GM04504 (cell line): Measurements from ENCODE around the gene RPS6KB2.
A peak's percentile ranks its signal among the peaks of the same experiment; 100 is the strongest.
"Not testable (repeated sequence)": the region's sequence is repeated elsewhere in the genome, so short reads cannot be mapped to it uniquely, and the experiment has no call there.

Experiments
- DNase-seq: peaks from one replicate; pipeline ENCODE4 v3.0.0-alpha.2; 2012; ENCODE audit warnings: low read depth

Gene RPS6KB2

DNA sequence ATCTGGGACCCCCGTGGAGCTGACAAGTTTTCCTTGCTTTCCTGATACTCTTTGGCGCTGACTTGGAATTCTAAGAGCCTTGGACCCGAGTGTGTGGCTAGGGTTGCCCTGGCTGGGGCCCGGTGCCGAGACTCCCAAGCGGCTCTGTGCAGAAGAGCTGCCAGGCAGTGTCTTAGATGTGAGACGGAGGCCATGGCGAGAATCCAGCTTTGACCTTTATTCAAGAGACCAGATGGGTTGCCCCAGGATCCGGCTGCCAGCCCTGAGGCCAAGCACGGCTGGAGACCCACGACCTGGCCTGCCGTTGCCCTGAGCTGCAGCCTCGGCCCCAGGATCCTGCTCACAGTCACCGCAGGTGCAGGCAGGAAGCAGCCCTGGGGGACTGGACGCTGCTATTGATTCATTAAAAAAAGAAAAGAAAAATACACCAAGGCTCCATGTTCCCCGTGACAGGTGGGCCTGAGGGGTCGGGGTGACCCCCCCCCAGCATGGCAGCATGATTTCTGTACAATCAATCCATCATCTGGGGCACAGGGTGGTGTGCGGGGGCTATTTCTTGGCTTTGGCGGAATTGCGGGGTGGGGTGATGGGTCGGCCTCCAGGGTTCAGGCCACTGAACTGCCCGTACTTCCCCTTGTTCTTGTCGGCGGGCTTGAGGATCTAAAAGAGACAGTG lies 30.2 kb upstream of the RPS6KB2 start:
- no peak for DNase-seq

DNA sequence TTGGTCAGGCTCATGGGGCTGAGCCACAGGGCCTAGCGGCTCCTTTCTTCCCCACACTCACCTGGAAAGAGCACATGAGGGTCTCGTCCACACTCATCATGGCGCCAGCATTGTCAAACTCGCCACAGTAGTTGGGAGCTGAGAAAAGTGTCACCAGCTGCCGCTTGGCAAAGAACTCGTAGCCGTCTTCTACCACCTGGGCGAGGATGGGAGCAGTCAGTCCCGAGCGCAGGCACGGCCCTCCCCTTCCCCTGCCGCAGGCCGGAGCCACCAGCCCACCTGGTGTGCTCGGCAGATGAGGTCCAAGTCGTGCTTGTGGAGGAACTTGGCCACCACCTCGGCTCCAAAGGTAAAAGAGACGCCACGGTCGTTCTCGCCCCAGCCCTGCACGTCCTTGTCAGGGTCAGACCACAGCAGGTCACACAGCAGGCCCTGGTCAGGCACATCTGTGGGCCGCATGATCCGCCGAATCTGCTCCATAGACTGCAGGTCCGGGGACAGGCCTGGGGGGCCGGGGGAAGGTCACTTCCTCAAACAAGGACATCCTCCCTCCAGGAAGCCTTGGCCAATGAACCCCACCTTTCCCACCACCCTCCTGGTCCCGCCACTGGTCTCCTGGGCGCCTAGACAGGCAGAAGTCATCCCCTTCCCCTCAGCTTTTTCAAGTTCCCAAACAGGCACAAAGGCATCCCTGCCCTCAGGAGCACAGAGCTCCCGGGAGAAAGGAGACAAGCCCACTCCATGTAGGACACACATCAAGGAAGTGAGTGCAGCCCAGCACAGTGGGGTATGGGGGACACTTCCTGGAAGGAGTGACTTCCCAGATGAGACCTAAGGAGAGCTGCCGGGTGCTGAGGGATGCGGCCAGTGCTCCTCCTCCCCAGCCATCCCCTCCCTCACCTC lies 29.4 kb upstream of the RPS6KB2 start:
- no peak for DNase-seq

DNA sequence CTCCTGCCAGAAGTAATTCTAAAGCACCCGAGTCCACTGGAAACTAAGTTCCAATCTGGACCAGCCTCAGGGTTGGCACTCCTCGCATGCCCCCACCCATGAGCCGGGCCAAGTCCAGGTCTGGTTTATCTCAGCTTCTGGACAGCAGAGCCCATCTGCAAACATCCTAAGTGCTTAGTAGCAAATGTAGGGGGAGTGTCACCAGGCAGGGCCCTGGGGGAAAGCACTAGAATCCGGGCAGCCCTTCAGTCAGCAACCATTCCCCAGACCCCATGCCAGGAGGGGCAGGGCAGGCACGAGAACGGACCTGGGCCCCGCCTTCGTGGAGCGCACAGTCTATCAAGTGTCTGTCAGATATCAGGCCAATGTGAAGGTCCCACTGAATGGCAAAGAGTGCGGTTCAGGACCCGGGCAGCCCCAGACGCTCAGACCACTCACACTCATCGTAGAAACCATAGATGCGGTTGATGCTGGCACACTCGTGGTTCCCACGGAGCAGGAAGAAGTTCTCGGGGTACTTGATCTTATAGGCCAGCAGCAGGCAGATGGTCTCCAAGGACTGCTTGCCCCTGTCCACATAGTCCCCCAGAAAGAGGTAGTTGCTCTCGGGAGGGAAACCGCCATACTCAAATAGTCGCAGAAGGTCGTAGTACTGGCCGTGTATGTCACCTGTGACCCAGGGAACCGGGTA lies 27.9 kb upstream of the RPS6KB2 start:
- no peak for DNase-seq

DNA sequence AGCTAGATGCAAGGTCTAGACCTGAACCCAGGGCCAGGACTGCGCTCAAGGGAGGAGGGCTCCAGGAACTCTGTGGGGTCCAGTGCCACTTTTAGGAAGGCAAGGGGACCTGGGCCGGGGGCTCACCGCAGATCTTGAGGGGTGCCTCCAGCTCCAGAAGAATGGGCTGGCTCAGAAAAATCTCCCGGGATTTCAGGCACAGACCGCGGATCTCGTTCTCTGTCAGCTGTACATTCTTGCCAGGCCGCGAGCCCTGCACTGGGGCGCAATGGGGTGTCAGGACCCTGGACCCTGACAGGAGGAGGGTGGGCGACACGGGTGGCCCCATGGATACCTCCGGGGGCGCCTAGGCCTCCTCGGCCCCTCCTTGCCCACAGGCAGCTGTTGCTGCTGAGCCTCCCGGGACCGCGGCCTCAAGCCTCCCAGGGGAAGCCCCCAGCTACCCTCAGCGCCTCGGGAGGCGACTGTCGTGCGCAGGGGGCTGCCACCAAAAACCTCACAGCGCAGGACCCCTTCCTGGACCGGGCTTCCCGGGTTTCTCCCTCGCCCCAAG lies 27.3 kb upstream of the RPS6KB2 start:
- DNase-seq: no peak

DNA sequence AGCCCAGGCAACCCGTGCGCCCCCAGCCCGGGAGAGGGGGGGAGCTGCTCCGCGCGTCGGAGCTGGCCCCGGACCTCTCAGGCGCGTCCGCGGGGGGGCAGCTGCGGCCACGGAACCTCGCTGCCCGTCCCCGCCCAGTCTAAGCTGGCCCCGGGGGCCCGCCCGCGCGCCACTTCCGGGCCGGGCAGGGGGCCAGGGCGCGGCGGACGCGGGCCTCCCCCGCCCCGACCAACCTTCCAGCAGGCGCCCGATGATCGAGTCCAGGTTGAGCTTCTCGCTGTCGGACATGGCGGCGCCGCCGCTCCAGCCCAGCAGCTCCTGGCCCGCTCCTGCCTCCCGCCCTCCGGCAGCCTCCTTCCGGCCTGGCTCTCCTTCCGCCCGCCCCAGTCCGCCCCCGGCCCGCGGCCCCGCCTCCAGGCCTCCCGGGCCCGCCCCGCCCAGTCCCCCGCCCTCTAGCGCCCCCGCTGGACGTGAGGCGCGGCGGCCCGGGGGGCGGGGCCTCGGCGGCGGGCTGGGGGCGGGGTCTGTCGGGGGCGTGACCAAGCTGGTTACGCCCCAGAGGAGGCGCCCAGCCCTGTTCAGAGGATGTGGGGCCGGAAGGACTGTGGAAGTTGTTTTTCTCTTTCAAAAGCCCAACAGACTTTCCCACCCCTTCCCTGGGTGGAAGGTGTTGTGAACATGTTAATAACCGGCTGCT lies 26.7 kb upstream of the RPS6KB2 start, which contains the start of gene PPP1CA:
Gene PPP1CA (minus strand): TSS at position 364 of the 697 bp plus-strand sequence. CDS start 76 bp downstream, at position 288.
- peak; percentile 72 for DNase-seq

DNA sequence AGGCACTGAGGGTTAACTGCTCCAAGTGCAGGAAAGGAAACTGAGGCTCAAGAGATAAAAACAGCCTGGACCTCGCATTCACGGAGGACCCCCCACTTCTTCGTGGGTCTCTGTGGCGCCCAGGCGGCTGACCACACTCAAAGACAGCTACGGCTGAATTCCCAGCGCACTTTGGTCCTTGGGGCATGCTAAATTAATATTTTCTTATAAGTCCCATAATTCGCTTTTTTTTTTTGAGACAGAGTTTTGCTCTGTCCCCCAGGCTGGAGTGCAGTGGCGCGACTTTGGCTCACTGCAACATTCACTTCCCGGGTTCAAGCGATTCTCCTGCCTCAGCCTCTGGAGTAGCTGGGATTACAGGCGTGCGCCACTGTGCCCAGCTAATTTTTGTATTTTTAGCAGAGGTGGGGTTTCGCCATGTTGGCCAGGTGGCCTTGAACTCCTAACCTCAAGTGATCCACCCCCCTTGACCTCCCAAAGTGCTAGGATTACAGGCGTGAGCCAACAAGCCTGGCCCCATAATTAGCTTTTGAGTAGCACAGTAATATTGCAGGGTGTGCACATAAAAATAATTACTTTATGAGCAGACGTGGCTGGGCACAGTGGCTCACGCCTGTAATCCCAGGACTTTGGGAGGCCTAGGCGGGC lies 26.0 kb upstream of the RPS6KB2 start:
- not testable (repeated sequence) for DNase-seq

DNA sequence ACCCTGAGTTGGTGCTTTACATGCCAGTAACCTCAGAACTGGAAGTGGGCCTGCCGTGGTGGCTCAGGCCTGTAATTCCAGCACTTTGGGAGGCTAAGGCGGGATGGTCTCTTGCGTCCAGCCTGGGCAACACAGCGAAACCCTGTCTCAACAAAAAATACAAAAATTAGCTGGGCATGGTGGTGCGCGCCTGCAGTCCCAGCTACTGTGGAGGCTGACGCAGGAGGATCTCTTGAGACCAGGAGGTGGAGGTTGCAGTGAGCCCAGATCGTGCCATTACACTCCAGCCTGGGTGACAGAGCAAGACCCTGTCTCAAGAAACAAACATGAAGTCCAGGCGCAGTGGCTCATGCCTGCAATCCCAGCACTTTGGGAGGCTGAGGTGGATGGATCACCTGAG lies 25.2 kb upstream of the RPS6KB2 start:
- DNase-seq: not testable (repeated sequence)

DNA sequence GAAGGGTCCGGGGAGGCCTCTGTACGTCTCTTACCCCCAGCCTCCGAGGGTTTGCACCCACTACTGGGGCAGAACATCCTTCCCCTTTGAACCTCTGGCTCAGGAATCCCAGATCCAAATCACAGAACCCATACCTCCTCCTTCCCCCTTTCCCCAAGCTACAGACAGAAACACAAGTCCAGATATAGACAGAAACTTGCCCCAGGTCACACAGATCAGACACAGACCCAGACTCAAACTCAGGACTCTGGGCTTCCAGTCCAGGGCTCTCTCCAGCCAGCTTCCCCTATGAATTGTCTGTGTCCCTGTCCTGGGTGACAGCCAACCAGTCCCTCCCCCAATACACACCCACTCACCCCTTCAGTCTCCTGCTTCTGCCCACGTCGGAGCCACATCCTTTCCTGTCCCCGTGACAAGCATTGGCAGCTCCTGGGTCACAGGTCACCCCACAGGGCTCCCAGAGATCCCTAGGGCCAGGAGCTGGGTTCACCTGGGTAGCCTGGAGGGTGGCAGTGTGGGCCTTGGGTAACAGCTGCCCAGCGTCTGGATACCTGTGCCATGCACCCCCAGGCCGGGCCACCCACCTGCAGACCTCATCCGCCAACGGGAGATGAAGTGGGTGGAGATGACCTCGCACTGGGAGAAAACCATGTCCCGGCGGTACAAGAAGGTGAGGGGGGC lies 23.6 kb upstream of the RPS6KB2 start:
- no peak for DNase-seq

DNA sequence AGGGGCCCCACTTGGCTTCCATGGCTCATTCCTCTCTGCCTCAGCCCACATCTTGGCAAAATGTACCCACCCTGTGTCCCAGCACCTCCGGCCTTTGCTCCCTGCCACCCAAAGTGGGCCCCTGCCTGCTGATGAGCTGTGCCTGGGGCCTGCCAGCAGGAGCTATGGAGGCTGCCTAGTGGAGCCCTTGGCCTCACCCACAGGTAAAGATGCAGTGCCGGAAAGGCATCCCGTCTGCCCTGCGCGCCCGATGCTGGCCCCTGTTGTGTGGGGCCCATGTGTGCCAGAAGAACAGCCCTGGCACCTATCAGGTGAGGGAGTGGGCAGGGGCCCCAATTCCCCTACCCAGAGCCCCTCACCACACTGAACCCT lies 23.1 kb upstream of the RPS6KB2 start:
- no peak for DNase-seq

DNA sequence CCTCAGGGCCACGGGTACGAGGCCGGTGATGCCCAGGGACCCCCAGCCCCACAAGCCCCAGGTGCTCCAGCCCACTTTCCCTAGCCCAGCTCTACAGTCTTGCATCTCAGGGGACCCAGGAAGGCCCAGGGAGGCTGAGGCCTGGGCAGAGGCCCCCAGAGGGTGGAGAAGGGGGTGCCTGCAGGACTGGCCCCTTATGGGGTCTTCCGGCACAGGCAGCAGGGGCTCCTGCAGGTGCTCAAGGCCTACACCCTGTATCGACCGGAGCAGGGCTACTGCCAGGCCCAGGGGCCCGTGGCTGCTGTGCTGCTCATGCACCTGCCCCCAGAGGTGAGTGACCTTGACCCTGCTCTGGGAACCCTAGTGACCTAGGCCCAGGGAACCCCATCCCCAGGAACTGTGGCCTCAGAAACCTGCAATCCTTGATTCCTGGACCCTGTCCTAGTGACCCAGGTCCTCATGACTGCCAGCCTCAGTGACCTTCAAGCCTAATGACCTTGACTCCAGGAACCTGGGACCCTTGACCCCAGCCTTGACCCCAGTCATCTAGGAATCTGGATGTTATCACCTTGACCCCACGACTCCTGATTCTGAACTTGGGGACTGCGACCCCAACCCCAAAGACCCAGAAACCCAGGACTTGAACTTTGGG lies 22.5 kb upstream of the RPS6KB2 start:
- DNase-seq: no peak

DNA sequence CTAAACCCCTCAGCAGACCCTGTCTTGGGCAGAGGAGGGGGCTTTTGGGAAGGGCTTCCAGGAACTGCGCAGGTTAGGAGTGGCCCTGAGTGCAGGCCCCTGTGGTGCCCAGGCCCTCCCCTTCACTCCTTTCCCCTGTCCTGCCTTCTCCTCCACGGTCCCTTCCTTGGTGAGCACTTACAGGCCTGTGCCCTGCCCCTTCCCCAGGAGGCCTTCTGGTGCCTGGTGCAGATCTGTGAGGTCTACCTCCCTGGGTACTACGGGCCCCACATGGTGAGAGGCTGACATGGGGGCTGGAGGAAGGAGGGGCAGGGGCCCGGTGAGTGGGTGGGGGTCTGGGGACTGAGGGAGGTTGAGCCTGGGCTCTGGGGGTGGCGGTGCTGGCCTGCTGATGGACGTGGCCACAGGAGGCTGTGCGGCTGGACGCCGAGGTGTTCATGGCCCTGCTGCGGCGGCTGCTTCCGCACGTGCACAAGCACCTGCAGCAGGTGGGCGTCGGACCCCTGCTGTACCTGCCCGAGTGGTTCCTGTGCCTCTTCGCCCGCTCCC lies 21.8 kb upstream of the RPS6KB2 start:
- no peak for DNase-seq

DNA sequence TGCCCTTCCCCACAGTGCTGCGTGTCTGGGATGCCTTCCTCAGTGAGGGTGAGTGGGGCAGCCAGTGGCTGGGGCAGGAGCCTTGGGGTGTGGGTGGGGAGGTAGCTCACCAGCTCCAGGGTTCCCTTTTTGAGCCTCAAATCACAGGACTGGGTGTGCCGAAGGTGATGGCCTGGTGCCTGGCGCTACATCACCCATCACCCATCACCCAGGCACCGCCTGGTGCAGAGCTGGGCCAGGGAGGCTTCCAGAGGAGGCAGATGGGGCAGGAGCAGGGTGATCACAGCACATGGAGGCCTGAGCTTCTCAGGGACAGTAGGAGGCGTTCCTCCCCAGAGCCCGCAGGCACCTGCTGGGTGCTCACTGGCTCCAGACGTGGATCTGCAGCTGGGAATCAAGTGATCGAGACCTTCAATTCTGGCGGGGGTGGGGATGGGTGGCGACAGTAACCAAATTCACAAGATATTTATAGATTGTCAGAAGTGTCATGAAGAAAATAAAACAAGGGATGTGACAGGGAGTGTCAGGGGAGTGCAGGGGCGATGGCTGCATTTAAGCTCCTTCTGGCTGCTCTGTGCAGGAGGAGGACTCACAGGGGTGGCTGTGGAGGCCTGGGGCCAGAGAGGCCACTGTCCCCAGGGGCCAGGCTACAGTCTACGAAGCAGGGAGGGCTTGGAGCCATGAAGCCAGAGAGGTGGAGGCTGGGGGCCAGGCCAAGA lies 21.2 kb upstream of the RPS6KB2 start:
- DNase-seq: no peak

DNA sequence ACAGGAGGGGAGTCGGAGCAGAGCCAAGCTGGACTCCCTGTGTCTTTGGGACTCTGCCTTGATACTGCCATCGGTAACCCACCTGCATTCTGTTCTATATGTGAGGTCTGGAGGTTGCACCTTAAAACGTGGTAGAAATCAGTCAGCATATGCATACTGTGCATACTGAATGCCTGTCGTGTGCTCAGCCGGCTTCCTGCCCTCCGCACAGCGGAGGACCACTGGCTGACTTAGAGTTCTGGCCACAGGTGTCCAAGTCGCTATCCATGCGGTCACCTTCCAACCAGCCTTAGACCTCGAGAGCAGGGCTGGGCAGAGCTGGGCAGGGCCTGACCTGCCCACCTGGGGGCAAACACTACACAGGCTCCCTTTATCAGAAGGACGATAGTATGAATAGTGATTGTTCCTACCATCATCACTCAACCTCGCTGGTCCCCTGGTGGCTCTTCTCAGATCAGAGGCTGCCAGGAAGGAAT lies 20.6 kb upstream of the RPS6KB2 start:
- DNase-seq: no peak

DNA sequence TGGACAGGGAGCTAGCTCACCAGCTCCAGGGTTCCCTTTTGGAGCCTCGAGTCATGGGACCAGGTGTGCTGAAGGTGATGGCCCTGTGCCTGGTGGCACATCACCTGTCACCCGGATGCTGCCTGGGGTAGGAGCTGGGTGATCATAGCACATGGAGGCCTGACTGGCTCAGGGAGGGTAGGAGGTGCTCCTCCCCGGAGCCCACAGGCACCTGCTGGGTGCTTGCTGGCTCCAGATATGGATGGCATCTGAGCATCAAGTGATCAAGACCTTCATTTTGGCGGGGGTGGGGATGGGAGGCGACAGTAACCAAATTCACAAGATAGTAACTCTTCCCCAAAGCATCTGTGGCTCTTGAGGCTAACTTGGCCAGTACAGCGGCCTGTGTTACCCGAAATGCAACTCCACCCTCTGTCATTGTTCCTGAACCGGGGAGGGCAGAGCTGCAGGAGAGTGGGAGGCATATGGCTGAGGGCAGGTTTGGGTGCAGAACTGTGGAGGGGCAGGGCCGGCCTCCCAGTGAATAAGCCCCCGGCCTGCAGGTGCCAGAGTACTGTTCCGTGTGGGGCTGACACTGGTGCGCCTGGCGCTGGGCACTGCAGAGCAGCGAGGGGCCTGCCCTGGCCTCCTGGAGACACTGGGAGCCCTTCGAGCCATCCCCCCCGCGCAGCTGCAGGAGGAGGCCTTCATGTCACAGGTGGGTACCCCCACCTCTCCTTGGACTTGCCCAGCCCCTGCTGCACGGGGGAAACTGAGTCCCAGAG lies 19.7 kb upstream of the RPS6KB2 start:
- DNase-seq: no peak

DNA sequence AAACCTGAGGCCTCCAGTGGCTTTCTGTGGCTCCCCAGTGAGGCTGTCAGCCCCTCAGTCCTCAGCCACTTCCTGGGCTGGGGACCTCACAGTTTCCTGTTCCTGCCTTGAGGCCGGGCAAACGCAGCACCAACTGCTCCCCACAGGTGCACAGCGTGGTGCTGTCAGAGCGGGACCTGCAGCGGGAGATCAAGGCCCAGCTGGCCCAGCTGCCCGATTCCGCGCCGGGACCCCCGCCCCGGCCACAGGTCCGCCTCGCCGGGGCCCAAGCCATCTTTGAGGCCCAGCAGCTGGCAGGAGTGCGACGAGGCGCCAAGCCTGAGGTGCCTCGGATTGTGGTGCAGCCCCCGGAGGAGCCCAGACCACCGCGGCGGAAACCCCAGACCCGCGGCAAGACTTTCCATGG lies 19.0 kb upstream of the RPS6KB2 start:
- DNase-seq: no peak

DNA sequence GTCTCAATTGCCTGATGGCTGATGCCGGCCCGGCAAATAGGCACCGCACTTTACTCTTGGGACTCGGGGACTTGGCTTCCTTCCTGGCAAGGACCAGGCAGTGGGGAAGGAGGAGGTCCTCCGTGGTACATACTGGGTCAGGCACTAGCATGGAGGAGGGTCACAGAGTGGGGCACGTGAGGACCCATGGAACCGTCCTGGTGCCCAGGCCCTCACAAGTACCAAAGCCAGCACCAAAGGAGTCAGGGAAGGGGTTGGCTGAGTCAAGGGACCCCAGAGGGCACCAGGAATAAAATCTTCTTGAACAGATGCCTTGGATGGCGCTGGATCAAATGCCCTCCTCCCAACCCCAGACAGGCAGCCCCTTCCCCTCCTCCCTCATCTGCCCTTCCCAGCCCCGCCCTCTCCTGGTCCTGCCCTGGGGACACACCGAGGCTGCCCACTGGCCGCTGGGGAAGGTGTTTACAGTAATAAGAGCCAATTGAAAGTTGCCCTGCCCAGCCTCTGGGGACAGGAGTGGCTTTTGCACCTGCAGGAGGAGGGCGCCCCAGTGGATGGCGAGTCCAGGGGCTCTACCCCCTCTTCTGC lies 18.4 kb upstream of the RPS6KB2 start:
- no peak for DNase-seq

DNA sequence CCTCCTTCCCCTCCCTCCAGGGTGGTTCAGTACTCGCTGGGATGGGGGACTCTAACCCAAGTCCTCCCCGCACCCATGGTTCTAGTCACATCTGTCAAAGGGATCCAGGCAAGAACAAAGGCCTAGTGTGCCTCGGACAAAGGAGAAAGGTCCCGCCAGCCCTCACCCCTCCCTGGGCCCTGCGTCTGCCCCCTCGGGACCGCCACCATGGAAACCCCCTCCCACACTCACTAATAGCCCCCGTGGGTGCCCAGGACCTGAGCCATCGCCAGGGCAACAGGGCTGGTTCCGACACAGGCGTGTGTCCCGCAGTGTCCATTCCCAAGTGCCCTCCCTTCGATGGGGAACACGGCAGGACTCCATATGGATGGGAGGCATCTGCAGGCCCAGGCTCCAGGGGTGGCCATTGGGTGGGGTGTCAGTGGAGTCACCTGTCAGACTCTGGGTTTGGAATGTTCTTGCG lies 17.9 kb upstream of the RPS6KB2 start:
- no peak for DNase-seq
